Measurements from ENCODE around the gene TIE1. TPM values are rescaled to one million over a fixed set of nuclear protein-coding genes. Genes with fewer than 3 reads are reported as not detected.
A peak's percentile ranks its signal among the peaks of the same experiment; 100 is the strongest.

The TIE1 gene
- total and polyA plus RNA-seq, 2 donors (not counting 3 experiments of a cell fraction or from before 2014, with no cell fraction given) = 531 to 620 TPM

- peaks cover 12 to 18% of the 10 kb centered on the region in 2 experiments for H3K36me3 ChIP-seq (ENCODE audit: control insufficient read depth in 2 of 2, extremely low read depth in 1 of 2, insufficient read depth in 2 of 2, low read length in 2 of 2)
- dilution Hi-C loops (cut with MboI; ENCODE audit: extremely low pct_ligation_motif_present, low sequenced_read_pairs) (no loop called here), intact Hi-C loops (cut with micrococcal nuclease) (loop anchor here (1.0 to 5.0 kb wide), 3 partner anchors 8 to 139 kb away; partner anchors contain the start of gene CDC20)
- H3K4me2 ChIP-seq (ENCODE audit: insufficient read depth, low read length) = peak overlapping the region; percentile 61
- no peak overlapping the region for H2AFZ ChIP-seq (ENCODE audit: low read depth, low read length)
- peaks cover 26% of the 10 kb centered on the region for H3K4me1 ChIP-seq (ENCODE audit: control insufficient read depth, extremely low read depth, insufficient read depth, low read length)
- H3K79me2 ChIP-seq (ENCODE audit: control insufficient read depth, insufficient read depth, low read length) = peaks cover 53% of the 10 kb centered on the region
- no TSS peak for BruUV-seq (replicated peaks)
- POLR2A ChIA-PET = no interaction called here
- no peaks in the 10 kb centered on the region for H3K9me1 ChIP-seq (replicated peaks; ENCODE audit: control insufficient read depth, extremely low read depth, insufficient read depth, low read length)
- H3K4me3 ChIP-seq (replicated peaks in 1 of 3; ENCODE audit: insufficient read depth in 1 of 3, low read depth in 1 of 3, low read length in 3 of 3) = peak overlapping the region; percentile 70 to 85 (median 72)
- H3K27me3 ChIP-seq (ENCODE audit: control insufficient read depth in 2 of 2, insufficient read depth in 2 of 2, low read length in 2 of 2) = no peaks in the 10 kb centered on the region
- H3K9ac ChIP-seq (replicated peaks; ENCODE audit: extremely low read depth, insufficient read depth, low read length) = peak overlapping the region; percentile 81
- no peaks in the 10 kb centered on the region for H4K20me1 ChIP-seq (replicated peaks; ENCODE audit: control insufficient read depth, extremely low read depth, insufficient read depth, low read length)
- CTCF ChIA-PET = no interaction called here
- H3K9me3 ChIP-seq (replicated peaks; ENCODE audit: control insufficient read depth, insufficient read depth, low read length) = no peaks in the 10 kb centered on the region
- FAIRE-seq (no peak), DNase-seq (ENCODE audit: low read depth, low spot score) (no peak)
- TF ChIP-seq POLR2AphosphoS5 (IDR thresholded peaks at IDR 0.05; ENCODE audit: insufficient read depth, low read depth, low read length) = peak; percentile 45
- peak; percentile 73 for TF ChIP-seq POLR2A (IDR thresholded peaks at IDR 0.05; ENCODE audit: low read depth, low read length)
- TF ChIP-seq JUN (IDR thresholded peaks at IDR 0.05; ENCODE audit: borderline replicate concordance, insufficient read depth, insufficient read length, low read depth) = no peak
- H3K27ac ChIP-seq (ENCODE audit: insufficient read depth, low read depth, low read length) = peak overlapping the region; percentile 57
These were observed 65.8 kb downstream of the TIE1 start for GRCh38 chr1:43366601-43367025.

DNA sequence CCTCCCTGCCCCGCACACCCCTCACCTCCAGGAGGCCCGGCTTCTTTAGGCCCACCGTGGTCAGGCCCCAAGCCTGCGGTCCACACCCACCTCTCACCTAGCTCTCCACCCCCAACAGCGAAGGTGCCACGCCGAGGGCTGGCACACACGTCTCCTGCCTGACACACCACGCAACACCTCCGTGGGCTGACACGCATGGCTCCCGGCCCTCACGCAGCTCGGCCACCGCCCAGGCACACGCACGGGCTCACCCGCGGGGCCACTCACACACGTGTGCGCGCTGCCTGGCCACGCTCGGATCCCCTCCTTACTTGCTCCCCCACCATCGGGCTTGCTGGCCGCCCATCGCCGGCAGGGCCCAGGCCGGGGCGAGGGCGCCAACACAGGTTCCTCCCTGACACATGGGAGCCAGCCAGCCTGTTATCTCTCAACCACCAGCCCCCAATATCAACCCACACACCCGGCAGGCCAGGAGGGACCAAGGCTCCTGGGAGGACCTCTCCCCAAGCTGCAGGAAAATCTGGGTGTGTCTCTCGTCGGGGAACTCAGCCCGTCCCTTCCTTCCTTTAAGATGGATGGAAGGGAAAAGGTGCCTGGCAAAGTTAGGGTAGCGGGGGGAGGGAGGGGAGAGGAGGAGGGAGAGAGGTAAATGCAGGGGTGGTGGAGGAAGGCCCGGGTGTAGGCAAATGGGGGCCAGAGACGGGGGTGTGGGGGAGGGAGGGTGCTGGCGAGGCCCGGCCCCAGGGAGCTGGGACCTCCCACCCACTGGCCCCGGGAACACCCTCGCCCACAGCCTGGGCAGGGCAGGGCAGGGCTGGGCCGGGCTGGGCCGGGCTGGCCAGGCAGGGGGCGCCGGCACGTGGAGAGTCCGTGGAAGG lies 66.5 kb downstream of the TIE1 start:
- DNase-seq (ENCODE audit: low read depth, low spot score) = peak; percentile 37
- Histone ChIP-seq H2AFZ (ENCODE audit: low read depth, low read length) (no peak overlapping the region), H3K4me3 (replicated peaks in 1 of 3; ENCODE audit: insufficient read depth in 1 of 3, low read depth in 1 of 3, low read length in 3 of 3) (peak overlapping the region; percentile 70 to 85 (median 72)), H3K4me2 (ENCODE audit: insufficient read depth, low read length) (peak overlapping the region; percentile 61), H3K27ac (ENCODE audit: insufficient read depth, low read depth, low read length) (peak overlapping the region; percentile 57), H3K4me1 (ENCODE audit: control insufficient read depth, extremely low read depth, insufficient read depth, low read length) (peaks cover 22% of the 10 kb centered on the region), H4K20me1 (replicated peaks; ENCODE audit: control insufficient read depth, extremely low read depth, insufficient read depth, low read length) (no peaks in the 10 kb centered on the region), H3K9ac (replicated peaks; ENCODE audit: extremely low read depth, insufficient read depth, low read length) (peak overlapping the region; percentile 81), H3K79me2 (ENCODE audit: control insufficient read depth, insufficient read depth, low read length) (peaks cover 46% of the 10 kb centered on the region), H3K9me1 (replicated peaks; ENCODE audit: control insufficient read depth, extremely low read depth, insufficient read depth, low read length) (no peaks in the 10 kb centered on the region), H3K9me3 (replicated peaks; ENCODE audit: control insufficient read depth, insufficient read depth, low read length) (no peaks in the 10 kb centered on the region), H3K36me3 (ENCODE audit: control insufficient read depth in 2 of 2, extremely low read depth in 1 of 2, insufficient read depth in 2 of 2, low read length in 2 of 2) (peaks cover 10 to 18% of the 10 kb centered on the region in 2 experiments), H3K27me3 (ENCODE audit: control insufficient read depth in 2 of 2, insufficient read depth in 2 of 2, low read length in 2 of 2) (no peaks in the 10 kb centered on the region)
- FAIRE-seq = peak; percentile 28
- intact Hi-C loops (cut with micrococcal nuclease) (loop anchor here (1.0 to 5.0 kb wide), 3 partner anchors 9 to 140 kb away; partner anchors contain the start of gene CDC20), dilution Hi-C loops (cut with MboI; ENCODE audit: extremely low pct_ligation_motif_present, low sequenced_read_pairs) (no loop called here)
- CTCF ChIA-PET = interaction anchor here (0.6 to 2.0 kb wide), 10 partner anchors 9 to 140 kb away, joined by 3 to 19 read pairs (median 4); no protein-coding TSS in a partner anchor
- TSS peak; percentile 26 for BruUV-seq (replicated peaks)
- POLR2A ChIA-PET = interaction anchor here (1.0 to 1.5 kb wide), 3 partner anchors 9 to 137 kb away, joined by 3 to 6 read pairs (median 4); partner anchors contain the start of gene CDC20
- no peak for TF ChIP-seq GATA2 (IDR thresholded peaks at IDR 0.05; ENCODE audit: insufficient read depth, insufficient read length, low read depth, low read length)
- TF ChIP-seq FOS (IDR thresholded peaks at IDR 0.05; ENCODE audit: borderline replicate concordance, insufficient read depth, low read length) = no peak
- TF ChIP-seq CTCF (IDR thresholded peaks at IDR 0.05; ENCODE audit: extremely low read depth in 1 of 2, insufficient read depth in 1 of 2, low read depth in 1 of 2, low read length in 2 of 2) = peak in 1 of 2 donors; percentile 3
- TF ChIP-seq MAX (IDR thresholded peaks at IDR 0.05; ENCODE audit: insufficient read depth, insufficient read length) = no peak
- no peak for TF ChIP-seq JUN (IDR thresholded peaks at IDR 0.05; ENCODE audit: borderline replicate concordance, insufficient read depth, insufficient read length, low read depth)
- peak; percentile 9 for TF ChIP-seq POLR2AphosphoS5 (IDR thresholded peaks at IDR 0.05; ENCODE audit: insufficient read depth, low read depth, low read length)
- TF ChIP-seq EZH2 (IDR thresholded peaks at IDR 0.05; ENCODE audit: borderline replicate concordance, low read depth, low read length, severe bottlenecking) = no peak
- TF ChIP-seq MYC (IDR thresholded peaks at IDR 0.05; ENCODE audit: low read depth, low read length) = no peak
- TF ChIP-seq POLR2A (IDR thresholded peaks at IDR 0.05; ENCODE audit: low read depth, low read length) = peak; percentile 15
